HG03571 (cell line): Measurements from ENCODE around the gene DICER1.

Experiments
- ATAC-seq: cut with Tn5 transposase; IDR thresholded peaks from one replicate; pipeline ENCODE4 v1.9.1; 2021; ENCODE audit not compliant: unreplicated experiment

Gene DICER1

DNA sequence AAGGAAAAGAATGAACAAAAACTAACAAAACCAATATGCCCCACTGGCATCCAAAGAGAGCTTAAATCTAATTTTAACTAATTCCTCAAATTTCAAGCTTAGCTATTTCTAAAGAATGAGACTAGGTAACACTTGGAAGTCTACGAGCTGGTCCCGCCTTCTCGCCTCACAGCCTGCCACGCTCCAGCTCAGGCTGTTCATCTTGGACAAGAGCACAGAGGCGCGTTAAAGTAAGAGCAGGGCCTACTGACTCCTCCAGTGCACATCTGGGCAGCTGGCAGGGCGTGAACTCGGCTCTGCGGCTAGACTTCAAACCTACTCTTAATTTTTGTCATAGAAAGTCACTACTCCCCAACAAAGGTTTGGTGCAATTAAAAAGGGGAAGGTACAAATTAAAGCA, 64.6 kb downstream of the DICER1 start:
- no peak for ATAC-seq

DNA sequence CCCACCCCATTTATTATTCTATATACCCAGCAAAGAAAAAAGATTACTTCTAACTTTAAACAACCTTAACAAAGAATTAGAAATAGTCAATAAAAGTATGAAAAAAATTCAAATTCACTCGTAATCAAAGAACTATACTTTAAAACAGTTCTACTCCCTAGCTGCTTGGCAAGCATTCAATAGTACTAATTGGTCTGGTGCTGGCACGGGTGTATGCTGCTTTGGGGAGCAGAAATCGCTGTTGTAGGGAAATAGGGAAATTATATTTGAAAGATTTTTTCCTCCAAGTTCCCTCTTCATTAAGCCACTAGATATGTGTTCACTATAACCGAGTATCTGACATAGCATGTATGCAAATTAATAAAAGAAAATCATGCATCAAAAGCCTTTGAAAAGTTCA, 65.7 kb downstream of the DICER1 start:
- ATAC-seq = no peak

DNA sequence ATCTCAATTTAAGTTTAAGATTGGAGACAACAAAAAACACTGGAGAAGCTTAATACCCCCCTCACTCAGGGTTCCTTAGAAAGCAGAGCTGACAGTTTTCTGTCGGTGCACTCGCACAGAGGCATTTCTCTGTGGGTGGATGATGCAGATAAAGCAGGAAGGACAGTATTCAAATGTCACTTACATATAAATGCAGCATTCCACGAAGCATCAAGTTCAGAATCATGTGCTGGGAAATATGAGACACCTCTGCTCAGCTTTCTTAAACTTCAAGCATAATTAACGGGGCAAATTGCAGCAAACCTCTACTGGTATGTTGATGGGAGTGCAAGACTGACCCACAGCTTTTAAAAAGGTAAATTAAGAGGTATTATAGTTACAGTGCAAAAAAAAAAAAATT, 68.7 kb downstream of the DICER1 start:
- no peak for ATAC-seq

DNA sequence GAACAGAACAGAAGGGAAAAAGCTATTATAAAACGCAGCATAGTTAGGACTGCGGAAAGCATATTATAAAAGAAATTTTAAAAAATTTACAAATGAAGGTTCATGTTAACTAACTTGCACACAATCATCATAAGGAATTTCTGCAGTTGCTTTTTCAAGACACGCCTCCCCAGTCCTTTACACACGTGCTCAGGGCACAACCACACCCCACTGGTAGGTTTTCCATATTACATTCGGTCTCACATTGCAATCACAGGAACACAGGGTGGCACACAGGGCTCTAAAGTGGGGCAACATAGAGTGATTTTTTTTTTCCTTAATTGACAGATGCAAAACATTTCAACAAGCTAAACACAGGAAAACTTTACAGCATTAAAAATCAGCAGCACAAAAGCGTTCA, 69.7 kb downstream of the DICER1 start:
- no peak for ATAC-seq

DNA sequence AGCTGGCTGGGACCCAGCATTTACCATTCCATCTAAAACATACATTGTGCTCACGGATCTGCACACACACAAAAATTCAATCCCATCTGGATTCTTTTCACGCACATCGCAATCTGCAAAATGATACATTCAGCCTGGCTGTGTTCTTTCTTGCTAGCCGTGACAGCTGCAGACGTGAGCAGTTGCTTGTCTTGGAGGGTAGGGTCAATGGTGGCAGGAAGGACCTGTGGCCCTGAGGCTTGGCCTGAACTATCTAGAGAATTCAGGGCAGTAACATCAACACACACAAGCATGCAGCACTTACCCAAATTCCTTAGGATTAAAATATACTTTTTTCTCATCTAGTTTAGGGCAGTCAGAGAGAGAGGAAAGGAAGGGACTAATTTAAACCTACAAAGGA, 72.0 kb downstream of the DICER1 start:
- ATAC-seq = no peak

DNA sequence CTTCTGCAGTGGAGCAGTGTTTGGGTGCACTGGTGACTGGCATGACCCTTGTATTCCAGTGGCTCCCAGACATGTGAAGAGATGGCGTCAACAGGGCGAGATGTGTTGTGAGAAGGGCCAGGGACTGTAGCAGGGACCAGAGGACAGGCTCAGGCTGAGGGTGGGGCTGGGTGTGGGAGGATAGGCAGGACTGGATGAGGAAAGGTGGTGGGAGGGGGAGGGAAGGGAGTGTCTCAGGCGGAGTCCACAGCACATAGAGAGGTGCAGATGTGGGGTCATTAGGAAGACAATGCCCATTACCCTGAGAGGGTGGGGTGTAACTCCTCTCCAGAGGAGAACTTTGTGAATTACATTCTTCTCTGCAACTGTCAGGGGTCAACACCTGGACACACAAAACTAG, 78.5 kb downstream of the DICER1 start:
- ATAC-seq = no peak

DNA sequence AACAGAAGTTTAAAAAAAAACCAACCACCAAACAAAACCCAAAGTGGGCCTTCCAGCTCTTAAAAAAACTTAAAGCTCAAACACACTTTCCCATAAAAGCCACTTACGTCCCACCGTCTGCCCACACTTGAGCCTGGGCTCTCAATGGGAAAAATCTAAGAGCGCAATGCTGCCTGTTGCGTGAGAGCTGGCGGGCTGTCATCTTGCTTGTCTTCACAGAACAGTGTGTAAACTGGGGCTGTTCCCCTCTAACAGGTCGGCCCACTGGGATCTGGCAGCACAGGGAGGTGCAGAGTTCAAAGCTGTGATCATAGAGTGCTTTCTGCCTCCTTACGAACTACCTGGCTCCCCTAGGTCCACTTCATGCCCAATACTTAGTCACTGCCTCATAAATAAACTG, 80.0 kb downstream of the DICER1 start:
- no peak for ATAC-seq

DNA sequence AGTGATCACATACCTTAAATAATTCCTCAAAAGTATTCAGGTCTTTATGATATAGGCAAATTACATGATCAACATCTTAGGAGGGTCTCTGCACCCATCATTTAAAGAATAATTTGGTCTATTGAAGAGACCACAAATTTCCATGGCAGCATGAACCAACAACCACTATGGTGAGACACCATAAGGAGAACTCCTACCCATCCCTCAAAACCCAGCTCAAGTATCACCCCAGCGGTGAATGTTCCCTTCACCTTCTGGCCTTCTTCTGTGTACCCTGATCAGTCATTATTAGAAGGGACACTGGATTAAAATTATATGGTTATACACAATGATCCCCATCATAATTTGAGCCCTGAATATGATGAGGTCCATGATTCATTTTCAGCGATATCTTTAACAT, 81.5 kb downstream of the DICER1 start:
- ATAC-seq = no peak

DNA sequence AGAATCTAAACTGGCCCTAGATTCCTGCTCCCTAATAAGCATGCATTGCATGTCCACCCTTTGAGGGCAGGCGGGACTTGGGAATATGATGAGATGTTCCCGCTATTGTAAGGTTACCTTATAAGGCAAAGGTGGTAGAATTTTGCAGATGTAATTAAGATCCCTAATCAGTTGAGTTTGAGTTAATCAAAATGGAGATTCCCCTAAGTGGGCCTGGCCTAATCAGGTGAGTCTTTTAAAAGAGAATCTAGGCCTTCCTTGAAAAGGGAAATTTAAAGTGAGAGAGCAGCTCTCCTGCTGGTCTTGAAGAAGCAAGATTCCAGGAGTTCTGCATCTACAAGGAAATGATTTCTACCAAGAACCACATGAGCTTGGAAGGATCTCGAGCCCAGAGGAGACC, 83.4 kb downstream of the DICER1 start:
- no peak for ATAC-seq

DNA sequence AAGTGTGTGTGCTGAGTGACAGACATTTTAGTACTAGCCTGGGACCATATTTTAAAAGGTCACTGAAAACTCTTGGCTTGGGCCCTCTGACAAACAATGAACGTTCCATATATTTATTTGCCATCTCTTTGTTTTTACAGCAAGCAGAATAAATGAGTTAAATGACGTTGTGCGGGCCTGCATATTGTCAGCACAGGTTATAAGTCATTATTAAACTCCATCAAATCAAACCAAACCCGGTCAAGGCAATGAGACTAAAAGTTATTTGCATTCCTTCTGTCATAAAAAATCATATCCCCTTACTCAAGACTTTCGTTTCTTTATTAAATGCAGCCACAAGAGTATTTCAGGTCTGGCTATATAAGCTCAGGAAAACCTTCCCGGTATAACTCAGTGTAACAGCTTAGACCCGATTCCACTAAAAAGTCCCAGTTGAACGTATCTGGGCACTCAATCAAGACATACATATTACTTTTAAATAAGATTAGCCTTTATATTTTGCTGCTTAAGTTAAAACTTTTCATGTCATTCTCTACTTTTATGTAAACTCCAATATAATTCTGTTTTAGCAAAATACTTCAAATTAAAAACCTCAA, 84.9 kb downstream of the DICER1 start:
- no peak for ATAC-seq

DNA sequence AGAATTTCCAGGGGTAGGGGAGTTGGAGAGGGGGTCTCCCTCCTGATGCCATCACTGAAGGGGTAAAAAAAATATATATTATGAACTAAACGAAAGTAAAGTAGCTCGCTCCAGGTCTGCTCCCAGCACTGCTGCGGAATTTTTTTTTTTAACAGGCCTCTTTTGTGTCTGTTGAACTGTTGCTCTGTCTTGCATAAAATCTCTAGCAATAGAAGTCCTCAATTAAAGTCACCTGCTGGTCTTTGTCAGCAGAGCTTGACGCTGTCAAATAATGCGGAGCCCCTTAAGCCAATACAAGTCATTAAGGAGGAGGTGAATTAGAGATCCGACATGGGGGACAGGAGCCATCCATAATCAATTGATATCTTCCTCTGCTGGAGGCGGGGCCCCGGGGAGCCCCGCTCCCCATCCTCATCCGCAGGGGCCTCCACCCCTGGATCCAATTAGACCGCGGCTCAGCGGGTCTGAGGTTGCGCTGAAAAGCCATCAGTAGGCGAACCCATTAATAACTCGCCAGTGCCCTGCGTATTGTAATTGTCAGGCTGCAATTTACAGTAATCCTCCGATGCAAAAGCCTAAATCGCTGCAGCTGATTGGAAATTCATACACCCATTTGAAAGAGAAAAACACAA, 85.6 kb downstream of the DICER1 start:
- no peak for ATAC-seq

DNA sequence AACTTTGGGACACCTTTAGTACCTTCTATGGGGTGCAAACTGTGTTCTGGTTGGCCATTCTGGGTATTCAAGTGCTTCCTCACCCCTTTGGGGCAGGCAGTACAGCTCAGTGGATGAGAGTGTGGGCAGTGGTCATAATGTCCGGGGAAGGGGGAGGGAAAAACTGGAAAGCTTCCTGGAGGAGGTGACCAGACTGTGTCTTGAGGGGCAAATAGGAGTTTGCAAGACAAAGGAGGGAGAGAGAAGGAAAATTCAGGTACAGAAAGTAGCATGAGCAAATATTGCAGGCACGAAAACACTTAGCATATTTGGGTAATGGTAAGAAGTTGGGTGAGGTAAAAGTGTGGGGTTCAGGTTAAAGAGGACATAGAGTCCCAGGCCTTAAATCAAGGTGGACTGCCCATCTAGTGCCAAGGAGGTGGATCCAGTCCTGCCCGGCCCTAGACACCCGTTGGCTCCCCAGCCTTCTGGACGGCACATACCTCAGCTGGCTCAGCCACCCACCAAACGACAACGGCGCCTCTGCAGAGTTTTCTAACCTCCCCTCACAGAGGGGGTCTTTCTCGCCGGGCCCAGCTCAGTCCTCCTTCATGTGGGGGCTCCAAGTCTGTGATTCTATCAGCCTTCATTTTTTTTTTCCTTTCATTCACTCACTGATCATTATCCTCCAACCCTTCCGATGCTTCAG, 86.4 kb downstream of the DICER1 start:
- ATAC-seq = no peak

DNA sequence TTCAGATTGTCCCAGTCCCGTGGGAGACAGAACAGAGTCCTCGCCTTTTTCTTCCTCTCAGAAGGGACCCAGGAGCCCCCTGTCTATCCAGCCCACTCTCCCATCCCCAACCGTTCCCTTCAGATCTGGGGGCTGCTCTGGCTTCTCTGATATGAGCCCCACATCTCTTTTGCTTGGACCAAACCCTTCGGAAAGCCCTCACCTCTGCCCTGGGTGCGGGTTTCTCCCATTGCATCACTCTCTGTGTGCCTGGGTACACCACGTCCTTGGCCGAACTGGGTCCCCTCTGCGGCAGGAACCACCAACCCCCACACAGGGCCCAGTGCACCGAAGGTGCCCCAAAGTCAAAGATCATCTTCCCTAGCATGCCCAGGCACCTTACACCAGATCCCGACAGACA, 87.8 kb downstream of the DICER1 start:
- no peak for ATAC-seq

DNA sequence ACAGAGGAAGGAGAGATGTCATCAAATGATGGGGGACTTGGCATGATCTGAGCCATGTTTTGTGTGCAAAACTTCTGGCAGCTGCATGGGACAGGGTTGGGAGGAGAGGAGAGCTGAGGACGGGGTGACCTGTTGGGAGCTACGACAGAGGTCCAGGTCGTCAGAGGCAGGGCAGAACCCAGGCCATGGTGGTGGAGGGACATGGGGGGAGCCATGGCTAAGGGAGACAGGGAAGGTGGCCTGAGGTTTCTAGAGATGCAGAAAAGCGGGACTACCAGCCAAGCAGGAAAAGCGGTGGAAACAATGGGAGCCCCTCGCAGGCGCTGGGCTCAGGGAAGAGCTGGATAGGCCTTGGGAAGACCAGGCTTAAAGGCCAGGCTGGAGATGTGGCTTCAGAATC, 88.3 kb downstream of the DICER1 start:
- no peak for ATAC-seq

DNA sequence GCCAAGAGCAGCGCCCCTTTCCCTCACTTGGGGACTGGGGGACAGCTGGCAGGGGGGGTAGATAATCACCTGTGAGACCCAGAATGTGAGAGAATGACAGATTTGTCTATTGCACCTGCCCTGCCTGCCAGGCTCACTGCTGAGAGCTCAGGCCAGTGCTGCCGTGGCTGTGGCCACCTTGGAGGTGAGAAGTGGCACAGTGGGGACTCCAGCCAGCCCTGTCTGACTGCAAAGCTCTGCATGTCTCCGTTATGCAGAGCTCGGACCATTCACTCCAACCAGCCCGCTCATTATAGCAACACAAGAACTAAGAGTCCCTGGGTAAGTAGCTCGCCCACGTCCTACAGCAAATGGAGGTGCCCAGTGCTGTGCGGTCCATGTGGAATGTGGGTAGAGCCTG, 88.8 kb downstream of the DICER1 start:
- ATAC-seq = no peak

DNA sequence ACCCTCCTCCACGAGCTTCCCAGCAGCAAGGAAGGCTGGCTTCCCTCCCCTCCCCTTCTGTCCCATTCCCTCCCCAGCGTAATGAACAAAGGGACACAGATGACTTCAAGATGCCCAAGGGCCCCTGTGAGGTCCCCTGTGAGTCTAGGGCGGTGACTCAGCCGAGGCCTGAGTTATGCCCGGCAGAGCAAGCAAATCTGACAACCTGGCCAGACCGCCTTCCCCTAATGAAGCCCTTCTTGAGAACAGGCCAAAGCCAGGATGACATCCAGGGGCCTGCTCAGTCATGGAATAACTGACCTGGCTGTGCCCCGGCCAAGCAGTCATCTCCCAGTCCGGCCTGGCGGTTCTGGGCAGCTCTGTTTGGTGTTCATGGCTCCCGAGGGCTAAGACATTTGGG, 89.2 kb downstream of the DICER1 start:
- no peak for ATAC-seq

DNA sequence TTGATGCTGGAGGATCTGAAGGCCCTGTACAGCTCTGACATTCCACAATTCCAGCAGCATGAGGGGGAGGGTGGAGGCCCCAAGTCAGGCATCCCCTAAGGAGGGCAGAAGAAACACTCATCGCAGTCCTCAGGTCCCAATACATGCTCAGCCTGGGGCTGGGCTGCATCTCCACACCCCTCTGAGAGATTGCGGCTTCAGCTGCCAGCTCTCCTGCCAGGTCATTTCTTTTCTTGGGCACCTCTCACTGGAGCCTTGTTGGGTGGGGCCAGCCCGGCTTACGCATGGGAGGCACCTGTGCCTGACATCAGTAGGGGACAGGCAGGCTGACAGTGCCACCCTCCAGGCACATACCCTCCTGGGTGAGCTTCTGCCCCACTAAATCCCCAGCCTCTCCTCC, 89.8 kb downstream of the DICER1 start:
- ATAC-seq = no peak

DNA sequence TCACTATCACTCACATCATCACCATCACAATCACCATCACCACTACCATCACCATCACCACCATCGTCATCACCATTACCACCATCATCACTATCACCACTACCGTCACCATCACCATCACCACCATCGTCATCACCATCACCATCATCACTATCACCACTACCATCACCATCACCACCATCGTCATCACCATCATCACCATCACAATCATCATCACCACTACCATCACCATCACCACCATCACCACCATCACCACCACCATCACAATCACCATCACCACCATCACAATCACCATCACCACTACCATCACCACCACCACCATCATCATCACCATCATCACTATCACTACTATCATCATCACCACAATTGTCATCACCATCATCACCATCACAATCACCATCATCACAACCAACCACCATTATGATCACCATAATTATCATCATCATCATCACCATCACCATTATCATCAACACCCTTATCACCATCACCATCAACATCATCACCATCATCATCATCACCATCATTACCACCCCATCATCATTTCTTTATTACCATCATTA, 90.8 kb downstream of the DICER1 start:
- ATAC-seq = no peak

DNA sequence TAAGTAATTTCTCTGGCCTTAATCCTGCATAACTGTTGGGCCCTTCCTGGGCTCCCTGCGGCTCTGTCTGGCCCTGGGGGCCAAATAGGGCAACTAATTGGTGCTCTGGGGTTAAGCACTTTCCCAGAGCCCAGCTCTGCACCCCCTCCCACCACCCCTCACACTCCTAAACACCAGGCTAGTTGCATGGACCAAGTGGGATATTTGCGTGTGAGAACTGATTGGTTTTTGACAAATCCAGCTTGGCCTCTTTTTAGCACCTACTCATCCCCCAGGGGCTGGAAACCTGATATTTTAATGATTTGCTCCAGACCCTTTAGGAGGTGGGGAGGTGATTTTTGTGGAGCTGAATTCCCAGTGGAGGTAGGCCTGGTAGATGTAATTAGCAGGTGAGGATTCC, 91.9 kb downstream of the DICER1 start:
- no peak for ATAC-seq

DNA sequence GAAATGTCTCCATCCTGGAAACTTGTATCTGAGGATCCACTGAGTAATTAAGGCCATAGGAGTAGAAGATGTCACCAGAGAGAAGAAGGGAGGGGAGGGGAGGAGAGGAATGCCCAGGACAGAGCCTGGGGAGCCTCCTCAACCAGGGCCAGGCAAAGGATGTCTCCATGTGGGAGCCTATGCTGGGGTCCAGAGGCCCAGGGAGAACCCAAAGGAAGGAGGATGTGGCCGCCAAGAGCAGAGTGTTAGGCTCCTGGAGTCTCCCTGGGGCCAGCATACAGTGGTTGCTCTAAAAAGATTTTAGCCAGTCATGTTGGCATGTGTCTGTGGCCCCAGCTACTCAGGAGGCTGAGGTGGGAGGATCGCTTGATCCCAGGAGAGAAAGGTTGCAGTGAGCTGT, 92.6 kb downstream of the DICER1 start:
- no peak for ATAC-seq

DNA sequence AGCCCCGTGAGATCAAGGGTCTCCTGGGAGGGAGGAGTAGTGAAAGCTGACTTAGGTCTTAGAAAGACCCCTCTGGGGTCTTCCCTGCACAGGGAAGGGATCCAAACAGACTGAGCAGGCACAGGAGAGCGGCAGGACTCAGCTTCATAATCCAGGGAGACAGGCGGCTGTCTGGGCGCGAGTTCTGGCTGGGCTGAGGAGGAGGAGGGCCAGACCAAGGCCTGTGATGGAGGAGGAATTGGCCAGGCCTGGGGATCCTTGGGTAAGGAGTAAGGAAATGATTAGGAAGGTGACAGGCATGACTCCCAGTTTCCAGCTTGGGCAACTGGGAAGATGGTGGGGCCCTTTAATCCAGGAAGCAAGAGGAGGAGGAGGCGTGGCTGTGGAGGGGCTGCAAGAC, 93.1 kb downstream of the DICER1 start:
- ATAC-seq = no peak

DNA sequence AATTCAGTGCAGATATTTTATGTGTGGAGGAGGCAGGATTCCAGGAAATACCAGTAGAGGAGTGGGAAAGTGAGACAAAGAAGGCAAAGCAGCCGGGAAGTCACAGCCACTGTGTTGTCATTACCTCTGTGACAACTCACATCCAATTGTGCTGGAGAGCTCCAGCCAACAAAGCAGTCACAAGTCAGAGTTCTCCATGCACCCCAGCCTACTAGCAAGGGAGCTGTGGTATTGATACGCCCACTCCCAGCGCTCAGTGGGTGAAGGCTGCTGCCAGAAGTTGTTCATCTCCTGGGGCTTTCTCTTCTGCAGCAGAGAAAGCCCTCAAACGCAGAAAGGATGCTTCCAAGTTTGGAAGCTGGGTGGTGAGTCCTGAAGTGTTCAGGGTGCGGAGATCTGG, 93.9 kb downstream of the DICER1 start:
- ATAC-seq = no peak
